ENCODE results near the gene ZNF274. TPM values are rescaled to one million over a fixed set of nuclear protein-coding genes. Genes with fewer than 3 reads are reported as not detected.

ZNF274 gene
- total and polyA plus RNA-seq, 12 donors = 13.8 to 27.6 (median 22.9) TPM

GRCh38 chr19:58229255-58229639 is 46.4 kb downstream of the ZNF274 start:
- peak in 4 of 9 donors; percentile 15 to 33 (median 21) for TF ChIP-seq CTCF (IDR thresholded peaks at IDR 0.05)
- peaks cover 0 to 48% (median 46%) of the 10 kb centered on the region in 9 donors for H3K36me3 ChIP-seq
- H3K4me1 ChIP-seq = peaks cover 5 to 23% (median 17%) of the 10 kb centered on the region in 9 donors
- ATAC-seq (peak; percentile 17 to 75 (median 46)), DNase-seq (peak in 1 of 2 donors; percentile 13)
- intact Hi-C loops (cut with DNase I) = loop anchor here in 2 of 10 donors (2.0 to 5.0 kb wide), 3 partner anchors 46 to 76 kb away; partner anchors contain the start of genes ERVK3-1 (in 1 of the 2), ZNF274 (in 1 of the 2) and ZNF8 (in 1 of the 2)
- peak overlapping the region in 9 of 10 donors; percentile 81 to 95 (median 89) for H3K27ac ChIP-seq
- H3K9me3 ChIP-seq = peaks cover 0 to 80% (median 25%) of the 10 kb centered on the region in 11 donors
- peak overlapping the region; percentile 60 to 94 (median 82) for H3K4me3 ChIP-seq
- WGBS, 2 donors = 6 to 16% methylated on average over 13 of the region's 13 CpGs
- H3K27me3 ChIP-seq = no peaks in the 10 kb centered on the region

- Histone ChIP-seq H3K4me3 (no peak overlapping the region), H3K27ac (no peak overlapping the region), H3K27me3 (no peaks in the 10 kb centered on the region), H3K36me3 (peaks cover 7 to 100% (median 81%) of the 10 kb centered on the region in 9 donors), H3K4me1 (no peaks in the 10 kb centered on the region), H3K9me3 (peaks cover 0 to 99% (median 80%) of the 10 kb centered on the region in 11 donors)
- no peak for TF ChIP-seq CTCF (IDR thresholded peaks at IDR 0.05)
- 99% methylated on average over 10 of the region's 10 CpGs for WGBS, 2 donors
- DNase-seq (no peak), ATAC-seq (no peak)
- intact Hi-C loops (cut with DNase I) = loop anchor here in 2 of 10 donors (10.0 kb wide), 2 partner anchors 67 to 1513 kb away; partner anchors contain the start of gene ERVK3-1 (in 1 of the 2)
These were observed 54.5 kb downstream of the ZNF274 start for GRCh38 chr19:58237324-58237723.

GRCh38 chr19:58243351-58243750 is 60.5 kb downstream of the ZNF274 start:
- Histone ChIP-seq H3K4me3 (no peak overlapping the region), H3K27me3 (no peaks in the 10 kb centered on the region), H3K9me3 (peaks cover 0 to 100% (median 98%) of the 10 kb centered on the region in 11 donors), H3K4me1 (no peaks in the 10 kb centered on the region), H3K27ac (no peak overlapping the region), H3K36me3 (peaks cover 18 to 100% (median 87%) of the 10 kb centered on the region in 9 donors)
- TF ChIP-seq CTCF (IDR thresholded peaks at IDR 0.05) = no peak
- intact Hi-C loops (cut with DNase I) = no loop called here
- ATAC-seq (no peak), DNase-seq (no peak)
- WGBS, 2 donors = 96% methylated on average over 6 of the region's 6 CpGs

- WGBS, 2 donors = 94 to 98% methylated on average over 3 of the region's 3 CpGs
- TF ChIP-seq CTCF (IDR thresholded peaks at IDR 0.05) = no peak
- Histone ChIP-seq H3K4me3 (no peak overlapping the region), H3K27ac (no peak overlapping the region), H3K9me3 (peaks cover 15 to 100% (median 99%) of the 10 kb centered on the region in 11 donors), H3K4me1 (no peaks in the 10 kb centered on the region), H3K27me3 (no peaks in the 10 kb centered on the region), H3K36me3 (peaks cover 24 to 100% (median 99%) of the 10 kb centered on the region in 9 donors)
- intact Hi-C loops (cut with DNase I) = no loop called here
- DNase-seq = no peak
- no peak for ATAC-seq
These were observed 66.0 kb downstream of the ZNF274 start for GRCh38 chr19:58248886-58249285.

Measured in heart right ventricle (tissue), 16 donors.